ENCODE results near the gene DPH1. TPM values are rescaled to one million over a fixed set of nuclear protein-coding genes. Genes with fewer than 3 reads are reported as not detected.
A peak's percentile ranks its signal among the peaks of the same experiment; 100 is the strongest.

Gene DPH1
- total RNA-seq, 4 donors from 2014 or later: 41.6 to 61.1 (median 49.3) TPM

GRCh38 chr17:2040942-2041560 lies 11.1 kb downstream of the DPH1 start:
- 62 to 66% methylated on average over 14 of the region's 16 CpGs for WGBS, 2 donors
- TF ChIP-seq CTCF (IDR thresholded peaks at IDR 0.05): no peak
- no peak for TF ChIP-seq POLR2A (IDR thresholded peaks at IDR 0.05)
- DNase-seq: no peak
- intact Hi-C loops (cut with DNase I): loop anchor here (5.0 kb wide), 1 partner anchor 319 kb away; the partner anchor contains the start of gene WDR81
- Histone ChIP-seq H3K4me1 (peaks cover 16 to 22% of the 10 kb centered on the region in 2 donors), H3K27ac (peak overlapping the region; percentile 78 to 91 (median 84)), H3K4me3 (replicated peaks in 1 of 3) (peak overlapping the region; percentile 25 to 90 (median 84)), H3K9me3 (no peaks in the 10 kb centered on the region), H3K36me3 (peaks cover 14 to 31% of the 10 kb centered on the region in 2 donors), H3K27me3 (no peaks in the 10 kb centered on the region)

GRCh38 chr17:2041561-2042389 lies 11.8 kb downstream of the DPH1 start, which contains the start of gene OVCA2:
OVCA2 (plus strand) TSS chr17:2042022; CDS start chr17:2042048, 26 bp downstream.
- peak in 1 of 2 donors; percentile 85 for TF ChIP-seq POLR2A (IDR thresholded peaks at IDR 0.05)
- peak in 3 of 6 experiments; percentile 38 to 65 (median 49) for TF ChIP-seq CTCF (IDR thresholded peaks at IDR 0.05)
- H3K9me3 ChIP-seq: no peaks in the 10 kb centered on the region
- peaks cover 7 to 24% of the 10 kb centered on the region in 2 donors for H3K36me3 ChIP-seq
- peak within 1 kb of the TSS; percentile 44 to 90 (median 84) for H3K4me3 ChIP-seq (replicated peaks in 1 of 3)
- intact Hi-C loops (cut with DNase I): loop anchor here (5.0 kb wide), 1 partner anchor 319 kb away; the partner anchor contains the start of gene WDR81
- WGBS, 2 donors: 1 to 4% methylated on average over 11 to 46 of the region's 93 CpGs
- H3K27ac ChIP-seq: peak within 1 kb of the TSS; percentile 81 to 91 (median 84)
- peak; percentile 95 to 96 for DNase-seq
- no peaks in the 10 kb centered on the region for H3K27me3 ChIP-seq
- H3K4me1 ChIP-seq: peaks cover 16 to 22% of the 10 kb centered on the region in 2 donors

GRCh38 chr17:2042390-2042847 lies 12.5 kb downstream of the DPH1 start:
- Histone ChIP-seq H3K9me3 (no peaks in the 10 kb centered on the region), H3K36me3 (peaks cover under 1 to 18% of the 10 kb centered on the region in 2 donors), H3K27ac (peak overlapping the region; percentile 81 to 91 (median 84)), H3K4me1 (peaks cover 16 to 22% of the 10 kb centered on the region in 2 donors), H3K4me3 (replicated peaks in 1 of 3) (peak overlapping the region; percentile 44 to 90 (median 84)), H3K27me3 (no peaks in the 10 kb centered on the region)
- peak in 1 of 2 donors; percentile 10 for DNase-seq
- intact Hi-C loops (cut with DNase I): loop anchor here (5.0 kb wide), 1 partner anchor 320 kb away; the partner anchor contains the start of gene WDR81
- WGBS, 2 donors: 19 to 21% methylated on average over 17 of the region's 17 CpGs
- TF ChIP-seq CTCF (IDR thresholded peaks at IDR 0.05): no peak
- TF ChIP-seq POLR2A (IDR thresholded peaks at IDR 0.05): no peak

GRCh38 chr17:2042933-2043332 lies 13.0 kb downstream of the DPH1 start:
- intact Hi-C loops (cut with DNase I): loop anchor here (5.0 kb wide), 1 partner anchor 321 kb away; the partner anchor contains the start of gene WDR81
- H3K27ac ChIP-seq: peak overlapping the region in 1 of 3 donors; percentile 84
- peaks cover 0 to 18% of the 10 kb centered on the region in 2 donors for H3K36me3 ChIP-seq
- TF ChIP-seq CTCF (IDR thresholded peaks at IDR 0.05) (no peak), POLR2A (IDR thresholded peaks at IDR 0.05) (no peak)
- peaks cover 16 to 22% of the 10 kb centered on the region in 2 donors for H3K4me1 ChIP-seq
- no peaks in the 10 kb centered on the region for H3K27me3 ChIP-seq
- DNase-seq: no peak
- H3K4me3 ChIP-seq (replicated peaks in 1 of 3): peak overlapping the region in 1 of 3 donors; percentile 84
- WGBS, 2 donors: 83 to 88% methylated on average over 5 of the region's 5 CpGs
- no peaks in the 10 kb centered on the region for H3K9me3 ChIP-seq

Measured in thyroid gland (tissue), 4 donors.